ENCODE data around the gene MOB2. TPM values are rescaled to one million over a fixed set of nuclear protein-coding genes. Genes with fewer than 3 reads are reported as not detected.
A peak's percentile ranks its signal among the peaks of the same experiment; 100 is the strongest.

MOB2 gene
- total and polyA plus RNA-seq, 9 donors, result 28.5 to 50.1 (median 32.0) TPM

DNA sequence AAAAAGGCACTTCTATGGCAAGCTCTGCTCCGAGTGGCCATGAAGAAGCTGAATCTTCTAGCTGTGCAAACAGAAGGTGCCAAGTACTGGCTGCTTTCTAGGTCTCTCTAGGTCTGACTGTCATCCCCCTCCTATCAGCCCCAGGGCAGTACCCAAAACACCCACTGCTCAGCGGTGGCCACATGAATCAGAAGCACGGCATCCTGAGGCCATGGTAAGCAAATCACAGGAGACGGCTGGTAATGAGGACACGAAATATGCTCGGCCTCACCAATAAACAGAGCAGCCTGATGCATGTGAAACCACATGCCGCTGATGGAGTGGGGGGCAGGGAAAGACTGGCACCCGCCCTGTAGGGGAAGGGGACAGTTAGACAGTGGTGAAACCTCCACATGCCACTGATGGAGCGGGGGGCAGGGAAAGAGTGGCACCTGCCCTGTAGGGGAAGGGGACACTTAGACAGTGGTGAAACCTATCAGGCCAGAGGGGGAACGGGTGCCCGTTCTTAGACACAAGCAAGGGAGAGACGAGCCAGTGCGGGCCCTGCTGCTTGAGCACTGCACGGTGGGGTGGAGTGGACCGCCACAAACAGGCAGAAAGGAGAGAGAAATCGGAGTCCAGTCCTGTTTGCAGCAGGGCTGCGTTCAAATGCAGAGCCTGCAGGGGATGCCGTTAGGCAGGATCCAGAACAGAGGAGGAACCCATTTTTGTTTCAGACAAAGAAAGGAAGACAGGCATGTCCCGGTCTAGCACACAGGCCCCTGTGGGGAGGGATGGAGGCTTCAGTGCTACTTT lies 29.9 kb upstream of the MOB2 start:
- H3K4me3 ChIP-seq, result no peak overlapping the region
- H3K27me3 ChIP-seq, result no peaks in the 10 kb centered on the region
- no peaks in the 10 kb centered on the region for H3K9me3 ChIP-seq
- H3K27ac ChIP-seq, result no peak overlapping the region
- H3K4me1 ChIP-seq (ENCODE audit: insufficient read depth), result peaks cover 20% of the 10 kb centered on the region
- DNase-seq, result peak in 1 of 5 donors; percentile 13
- WGBS, 3 donors, result 84 to 86% (median 85%) methylated on average over 19 of the region's 19 CpGs
- H3K36me3 ChIP-seq, result no peaks in the 10 kb centered on the region
- intact Hi-C loops (cut with DNase I), result loop anchor here (2.0 to 10.0 kb wide), 4 partner anchors 59 to 314 kb away; partner anchors contain the start of gene TOLLIP (in 1 of the 4)
- no peak for TF ChIP-seq EP300 (IDR thresholded peaks at IDR 0.05)
- TF ChIP-seq POLR2A (IDR thresholded peaks at IDR 0.05), result no peak
- TF ChIP-seq, protein P1, sequence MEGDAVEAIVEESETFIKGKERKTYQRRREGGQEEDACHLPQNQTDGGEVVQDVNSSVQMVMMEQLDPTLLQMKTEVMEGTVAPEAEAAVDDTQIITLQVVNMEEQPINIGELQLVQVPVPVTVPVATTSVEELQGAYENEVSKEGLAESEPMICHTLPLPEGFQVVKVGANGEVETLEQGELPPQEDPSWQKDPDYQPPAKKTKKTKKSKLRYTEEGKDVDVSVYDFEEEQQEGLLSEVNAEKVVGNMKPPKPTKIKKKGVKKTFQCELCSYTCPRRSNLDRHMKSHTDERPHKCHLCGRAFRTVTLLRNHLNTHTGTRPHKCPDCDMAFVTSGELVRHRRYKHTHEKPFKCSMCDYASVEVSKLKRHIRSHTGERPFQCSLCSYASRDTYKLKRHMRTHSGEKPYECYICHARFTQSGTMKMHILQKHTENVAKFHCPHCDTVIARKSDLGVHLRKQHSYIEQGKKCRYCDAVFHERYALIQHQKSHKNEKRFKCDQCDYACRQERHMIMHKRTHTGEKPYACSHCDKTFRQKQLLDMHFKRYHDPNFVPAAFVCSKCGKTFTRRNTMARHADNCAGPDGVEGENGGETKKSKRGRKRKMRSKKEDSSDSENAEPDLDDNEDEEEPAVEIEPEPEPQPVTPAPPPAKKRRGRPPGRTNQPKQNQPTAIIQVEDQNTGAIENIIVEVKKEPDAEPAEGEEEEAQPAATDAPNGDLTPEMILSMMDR (IDR thresholded peaks at IDR 0.05), result no peak

- Histone ChIP-seq H3K27me3 (no peaks in the 10 kb centered on the region), H3K27ac (no peak overlapping the region), H3K4me3 (no peak overlapping the region), H3K4me1 (ENCODE audit: insufficient read depth) (peaks cover 12% of the 10 kb centered on the region), H3K9me3 (no peaks in the 10 kb centered on the region), H3K36me3 (no peaks in the 10 kb centered on the region)
- intact Hi-C loops (cut with DNase I), result loop anchor here (2.0 to 10.0 kb wide), 4 partner anchors 58 to 313 kb away; partner anchors contain the start of gene TOLLIP (in 1 of the 4)
- peak; percentile 71 to 89 (median 87) for DNase-seq
- no peak for TF ChIP-seq EP300 (IDR thresholded peaks at IDR 0.05)
- TF ChIP-seq, protein P1 (IDR thresholded peaks at IDR 0.05), result peak; percentile 90 to 95 (median 90)
- WGBS, 3 donors, result 31 to 33% (median 31%) methylated on average over 36 of the region's 36 CpGs
Observed at GRCh38 chr11:1515082-1516060, 28.8 kb upstream of the MOB2 start.

DNA sequence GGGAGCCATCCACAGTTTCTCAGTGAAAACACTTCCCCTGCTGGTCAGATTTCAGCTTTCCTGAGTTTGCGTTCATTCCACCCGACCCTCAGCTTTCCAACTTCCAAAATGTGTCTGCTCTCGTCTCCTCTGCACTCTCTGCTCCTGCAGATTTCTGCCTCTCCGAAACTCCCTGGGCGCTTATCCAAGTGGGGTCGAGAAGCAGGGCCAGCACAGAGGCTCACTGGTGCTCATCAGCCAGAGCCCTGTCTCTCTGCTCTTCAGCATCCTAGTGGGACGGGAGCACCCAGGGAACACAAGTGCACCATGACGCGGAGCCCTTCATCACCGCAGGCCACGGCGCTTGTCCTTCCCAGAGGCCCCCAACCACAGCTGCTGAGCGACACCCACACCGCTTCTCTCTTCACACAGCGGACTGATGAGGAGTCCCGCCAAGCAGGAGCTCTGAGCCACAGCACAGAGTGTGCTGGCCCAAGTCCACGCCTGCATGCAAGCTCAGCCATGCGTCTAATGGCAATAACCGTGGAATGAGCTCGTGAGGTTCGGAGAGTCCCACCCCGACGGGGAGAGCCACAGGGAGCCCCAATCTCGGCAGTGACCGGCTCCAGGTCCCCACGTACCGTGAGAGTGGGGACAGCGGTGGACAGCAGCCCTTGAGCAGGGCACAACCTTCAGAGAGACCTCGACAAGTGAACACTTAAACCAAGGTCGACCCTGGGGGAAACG lies 27.9 kb upstream of the MOB2 start:
- intact Hi-C loops (cut with DNase I), result loop anchor here (5.0 to 10.0 kb wide), 3 partner anchors 57 to 312 kb away; partner anchors contain the start of gene TOLLIP (in 1 of the 4)
- H3K27ac ChIP-seq, result no peak overlapping the region
- WGBS, 3 donors, result 60 to 77% (median 69%) methylated on average over 31 of the region's 31 CpGs
- H3K4me3 ChIP-seq, result no peak overlapping the region
- H3K4me1 ChIP-seq (ENCODE audit: insufficient read depth), result peaks cover 10% of the 10 kb centered on the region
- no peaks in the 10 kb centered on the region for H3K9me3 ChIP-seq
- H3K36me3 ChIP-seq, result no peaks in the 10 kb centered on the region
- DNase-seq, result peak in 2 of 5 donors; percentile 31 to 60
- TF ChIP-seq, protein P1 (IDR thresholded peaks at IDR 0.05), result no peak
- TF ChIP-seq EP300 (IDR thresholded peaks at IDR 0.05) (no peak), POLR2A (IDR thresholded peaks at IDR 0.05) (no peak)
- H3K27me3 ChIP-seq, result no peaks in the 10 kb centered on the region

Measured in ovary (tissue), 9 donors.